Measurements from ENCODE around the gene UNC5B. TPM values are rescaled to one million over a fixed set of nuclear protein-coding genes. Genes with fewer than 3 reads are reported as not detected.

The UNC5B gene
- total RNA-seq, 6 donors from 2014 or later = 8.4 to 27.7 (median 20.5) TPM

DNA sequence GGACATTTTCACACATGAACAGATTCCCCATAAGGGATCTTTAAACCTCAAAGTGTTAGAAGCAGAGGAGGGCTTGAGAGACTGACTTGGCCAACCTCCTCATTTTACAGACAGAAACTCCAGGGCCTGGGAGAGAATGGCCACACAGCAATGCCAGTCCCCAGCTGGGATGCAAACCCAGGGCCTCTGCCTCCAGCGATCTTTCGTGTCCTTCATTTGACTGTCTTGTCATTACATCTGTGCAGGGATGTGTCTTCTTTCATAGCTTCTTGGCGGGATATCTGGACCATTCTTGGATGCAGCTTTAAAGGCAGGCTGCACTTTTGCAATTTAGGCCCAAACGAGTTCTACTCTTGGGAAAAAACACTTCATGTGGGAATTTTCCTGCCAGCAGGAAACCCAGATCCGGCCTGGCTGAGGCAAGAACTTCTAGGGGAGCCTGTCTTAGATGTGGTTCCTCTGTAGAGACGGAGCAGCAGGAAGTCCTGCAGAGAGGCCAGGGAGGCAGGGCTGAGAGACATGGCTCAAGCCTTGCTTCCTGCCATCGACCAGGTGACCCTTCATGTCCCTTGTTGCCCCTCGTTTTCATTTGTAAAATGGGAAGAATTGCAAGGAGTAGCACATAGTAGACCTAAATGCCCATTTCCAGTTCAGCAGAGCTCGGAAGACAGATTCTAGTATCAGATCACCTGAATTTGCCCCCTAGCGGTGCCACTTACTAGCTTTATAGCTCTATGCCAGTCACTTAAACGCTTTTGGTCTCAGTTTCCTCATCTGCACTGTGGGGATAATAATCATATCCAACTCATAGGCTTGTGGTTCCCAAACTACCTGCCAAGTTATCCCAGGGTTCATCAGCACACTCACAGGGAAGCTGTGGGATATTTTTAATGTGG lies 62.8 kb downstream of the UNC5B start:
- Histone ChIP-seq H3K9me3 (no peaks in the 10 kb centered on the region), H3K27ac (no peak overlapping the region), H3K36me3 (no peaks in the 10 kb centered on the region), H3K4me1 (peaks cover 7 to 15% (median 12%) of the 10 kb centered on the region in 4 donors), H3K4me3 (no peak overlapping the region), H3K27me3 (no peaks in the 10 kb centered on the region)
- DNase-seq (no peak), ATAC-seq (ENCODE audit: low FRiP score in 2 of 2) (no peak)
- 59% methylated on average over 11 of the region's 11 CpGs for WGBS, 2 donors
- no peak for TF ChIP-seq POLR2AphosphoS5 (IDR thresholded peaks at IDR 0.05)
- TF ChIP-seq, protein P1, sequence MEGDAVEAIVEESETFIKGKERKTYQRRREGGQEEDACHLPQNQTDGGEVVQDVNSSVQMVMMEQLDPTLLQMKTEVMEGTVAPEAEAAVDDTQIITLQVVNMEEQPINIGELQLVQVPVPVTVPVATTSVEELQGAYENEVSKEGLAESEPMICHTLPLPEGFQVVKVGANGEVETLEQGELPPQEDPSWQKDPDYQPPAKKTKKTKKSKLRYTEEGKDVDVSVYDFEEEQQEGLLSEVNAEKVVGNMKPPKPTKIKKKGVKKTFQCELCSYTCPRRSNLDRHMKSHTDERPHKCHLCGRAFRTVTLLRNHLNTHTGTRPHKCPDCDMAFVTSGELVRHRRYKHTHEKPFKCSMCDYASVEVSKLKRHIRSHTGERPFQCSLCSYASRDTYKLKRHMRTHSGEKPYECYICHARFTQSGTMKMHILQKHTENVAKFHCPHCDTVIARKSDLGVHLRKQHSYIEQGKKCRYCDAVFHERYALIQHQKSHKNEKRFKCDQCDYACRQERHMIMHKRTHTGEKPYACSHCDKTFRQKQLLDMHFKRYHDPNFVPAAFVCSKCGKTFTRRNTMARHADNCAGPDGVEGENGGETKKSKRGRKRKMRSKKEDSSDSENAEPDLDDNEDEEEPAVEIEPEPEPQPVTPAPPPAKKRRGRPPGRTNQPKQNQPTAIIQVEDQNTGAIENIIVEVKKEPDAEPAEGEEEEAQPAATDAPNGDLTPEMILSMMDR (IDR thresholded peaks at IDR 0.05) = no peak
- no peak for TF ChIP-seq EP300 (IDR thresholded peaks at IDR 0.05)
- TF ChIP-seq POLR2A (IDR thresholded peaks at IDR 0.05) = no peak

DNA sequence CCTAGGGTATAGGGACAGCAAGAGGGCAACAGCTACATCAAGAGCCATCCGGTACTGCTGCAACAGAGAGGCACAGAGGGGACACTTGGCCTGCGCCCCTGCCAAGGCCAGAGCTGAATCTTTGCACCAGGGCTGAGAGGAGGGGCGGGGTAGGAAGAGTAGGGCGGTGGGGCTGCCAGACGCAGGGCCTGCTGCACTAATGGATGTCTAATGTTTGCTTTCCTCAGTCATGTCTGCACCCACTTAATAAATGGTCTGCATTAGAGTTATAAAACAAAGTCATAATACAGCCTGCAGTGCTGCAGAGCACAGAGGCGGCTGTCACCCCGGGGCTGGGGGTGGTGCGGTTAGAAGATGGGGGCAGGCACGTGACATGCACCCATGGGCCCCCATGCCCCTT lies 64.5 kb downstream of the UNC5B start:
- H3K27ac ChIP-seq = no peak overlapping the region
- H3K4me3 ChIP-seq = no peak overlapping the region
- H3K36me3 ChIP-seq = peaks cover 0 to 3% (median under 1%) of the 10 kb centered on the region in 4 donors
- DNase-seq = no peak
- no peak for ATAC-seq (ENCODE audit: low FRiP score in 2 of 2)
- H3K9me3 ChIP-seq = no peaks in the 10 kb centered on the region
- H3K27me3 ChIP-seq = no peaks in the 10 kb centered on the region
- 84 to 97% methylated on average over 7 to 9 of the region's 9 CpGs for WGBS, 2 donors
- TF ChIP-seq EP300 (IDR thresholded peaks at IDR 0.05) (no peak), POLR2AphosphoS5 (IDR thresholded peaks at IDR 0.05) (no peak), POLR2A (IDR thresholded peaks at IDR 0.05) (no peak)
- TF ChIP-seq, protein P1 (IDR thresholded peaks at IDR 0.05) = no peak
- peaks cover 5 to 15% (median 7%) of the 10 kb centered on the region in 4 donors for H3K4me1 ChIP-seq

DNA sequence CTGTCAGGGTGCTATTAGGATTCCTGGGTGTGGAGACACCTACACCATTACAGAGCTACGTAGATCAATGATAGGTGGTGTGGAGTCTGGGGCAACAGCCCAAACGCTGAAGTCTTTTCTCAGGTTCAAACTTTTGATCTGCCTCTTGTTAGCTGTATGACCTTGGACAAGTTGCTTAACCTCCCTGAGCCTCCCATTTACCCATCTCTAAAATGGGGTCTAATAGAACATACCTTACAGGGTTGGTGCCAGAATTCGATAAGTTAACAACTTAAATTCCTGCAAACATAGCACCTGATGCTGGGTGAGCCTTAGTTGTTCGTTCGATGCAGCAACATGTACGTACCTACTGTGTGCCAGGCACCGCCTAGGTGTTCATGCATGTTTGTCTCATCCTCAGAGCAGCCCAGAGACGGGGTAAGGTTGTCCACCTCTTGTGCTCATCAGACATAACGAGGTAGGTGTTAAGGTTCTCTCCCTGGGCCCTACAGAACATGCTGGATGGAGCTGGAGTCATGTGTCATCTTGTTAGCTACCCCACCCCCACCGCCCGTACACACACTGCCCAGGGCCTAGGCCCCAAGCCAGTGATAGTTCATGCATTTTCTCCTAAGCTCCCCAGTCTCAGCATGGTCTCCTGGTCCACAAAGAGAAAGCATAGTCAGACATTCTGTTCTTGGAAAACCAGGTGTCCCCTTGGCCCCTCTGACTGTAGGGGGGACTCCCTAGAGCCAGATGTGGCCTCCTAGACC lies 65.7 kb downstream of the UNC5B start:
- peaks cover 0 to 9% (median 6%) of the 10 kb centered on the region in 4 donors for H3K4me1 ChIP-seq
- DNase-seq (no peak), ATAC-seq (ENCODE audit: low FRiP score in 2 of 2) (no peak)
- H3K27me3 ChIP-seq = no peaks in the 10 kb centered on the region
- no peaks in the 10 kb centered on the region for H3K9me3 ChIP-seq
- TF ChIP-seq POLR2AphosphoS5 (IDR thresholded peaks at IDR 0.05) = no peak
- no peak for TF ChIP-seq EP300 (IDR thresholded peaks at IDR 0.05)
- TF ChIP-seq POLR2A (IDR thresholded peaks at IDR 0.05) = no peak
- TF ChIP-seq, protein P1 (IDR thresholded peaks at IDR 0.05) = no peak
- no peak overlapping the region for H3K27ac ChIP-seq
- peaks cover 0 to 14% (median 3%) of the 10 kb centered on the region in 4 donors for H3K36me3 ChIP-seq
- 93 to 96% methylated on average over 7 to 11 of the region's 11 CpGs for WGBS, 2 donors
- no peak overlapping the region for H3K4me3 ChIP-seq

DNA sequence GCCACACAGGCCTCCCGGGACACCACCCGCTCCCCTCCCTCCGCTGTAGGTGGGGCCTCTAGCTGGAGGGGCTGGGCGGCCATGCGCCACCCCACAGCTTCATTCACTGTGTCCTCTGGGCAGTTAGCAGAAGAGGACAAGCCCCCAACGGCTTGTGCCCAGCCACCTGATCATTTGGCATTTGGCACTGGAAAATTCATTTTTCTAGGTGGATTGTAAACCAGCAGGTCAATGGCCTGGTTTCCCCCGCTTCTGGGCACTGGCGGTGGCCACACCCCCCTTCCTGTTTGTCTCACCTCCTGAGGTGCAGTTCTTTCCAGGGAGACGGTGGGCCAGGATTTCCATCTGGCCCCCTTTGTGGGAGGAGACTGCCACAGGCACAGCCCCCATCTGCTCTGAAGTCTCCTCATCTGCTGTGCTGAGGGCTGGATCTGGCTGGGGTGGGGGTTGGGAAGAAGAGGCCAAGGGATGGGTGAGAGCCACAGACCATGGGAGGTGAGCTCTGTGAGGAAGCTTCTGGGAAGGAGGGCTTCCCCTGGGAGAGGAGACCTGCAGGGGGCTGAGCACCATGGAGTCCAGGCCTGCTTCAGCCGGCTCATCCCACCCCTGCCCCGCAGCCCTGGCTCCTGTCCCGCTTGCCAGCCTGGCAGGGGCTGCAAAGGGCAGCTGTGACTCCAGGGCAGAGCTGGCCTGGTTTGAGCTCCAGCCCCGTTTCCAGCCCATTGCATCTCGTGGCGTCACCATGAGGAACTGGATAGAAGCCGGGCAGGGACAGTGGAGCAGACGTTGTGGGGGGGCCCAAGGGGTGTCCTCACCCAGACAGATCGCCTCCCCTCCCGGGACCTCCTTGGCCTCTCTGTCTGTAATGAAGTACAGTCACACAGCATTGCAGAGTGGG lies 66.6 kb downstream of the UNC5B start:
- WGBS, 2 donors = 78 to 85% methylated on average over 12 to 18 of the region's 19 CpGs
- ATAC-seq (ENCODE audit: low FRiP score in 2 of 2) = peak in 1 of 2 donors; percentile 8

More for the DNA sequence above, 66.6 kb downstream of the UNC5B start:
- Histone ChIP-seq H3K27ac (no peak overlapping the region), H3K9me3 (no peaks in the 10 kb centered on the region), H3K36me3 (peaks cover 0 to 15% (median 3%) of the 10 kb centered on the region in 4 donors), H3K4me3 (no peak overlapping the region), H3K4me1 (peaks cover 0 to 9% (median 6%) of the 10 kb centered on the region in 4 donors), H3K27me3 (no peaks in the 10 kb centered on the region)
- DNase-seq = no peak
- TF ChIP-seq, protein P1 (IDR thresholded peaks at IDR 0.05) = no peak
- TF ChIP-seq POLR2AphosphoS5 (IDR thresholded peaks at IDR 0.05) (no peak), EP300 (IDR thresholded peaks at IDR 0.05) (no peak), POLR2A (IDR thresholded peaks at IDR 0.05) (no peak)

All from upper lobe of left lung (tissue), 6 donors.